Glutamatergic neuron (in vitro differentiated cells): ENCODE data around the gene DYNLL2. TPM values are rescaled to one million over a fixed set of nuclear protein-coding genes. Genes with fewer than 3 reads are reported as not detected.
"Not testable (repeated sequence)": the region's sequence is repeated elsewhere in the genome, so short reads cannot be mapped to it uniquely, and the experiment has no call there.

ENCODE experiments used
- DNase-seq: peaks from one replicate; pipeline ENCODE4 v3.0.0; 2022
- H3K27ac Mint-ChIP-seq: one replicate; pipeline ENCODE4 v1.8.0; 2020; ENCODE audit warnings: mild to moderate bottlenecking, mixed read lengths, inconsistent platforms; ENCODE audit not compliant: unreplicated experiment
- H3K27me3 Mint-ChIP-seq: one replicate; pipeline ENCODE4 v1.8.0; 2020; ENCODE audit warnings: mild to moderate bottlenecking, moderate library complexity, mixed read lengths, inconsistent platforms; ENCODE audit not compliant: unreplicated experiment
- H3K36me3 Mint-ChIP-seq: one replicate; pipeline ENCODE4 v1.8.0; 2020; ENCODE audit warnings: mild to moderate bottlenecking, mixed read lengths, inconsistent platforms; ENCODE audit not compliant: unreplicated experiment
- H3K4me1 Mint-ChIP-seq: one replicate; pipeline ENCODE4 v1.8.0; 2020; ENCODE audit warnings: mild to moderate bottlenecking, low read depth, mixed read lengths, inconsistent platforms; ENCODE audit not compliant: unreplicated experiment
- H3K4me3 Mint-ChIP-seq: one replicate; pipeline ENCODE4 v1.8.0; 2020; ENCODE audit warnings: mild to moderate bottlenecking, mixed read lengths, inconsistent platforms; ENCODE audit not compliant: unreplicated experiment
- H3K9me3 Mint-ChIP-seq: one replicate; pipeline ENCODE4 v1.8.0; 2020; ENCODE audit warnings: mild to moderate bottlenecking, moderate library complexity, mixed read lengths, inconsistent platforms; ENCODE audit not compliant: unreplicated experiment
- total RNA-seq: library from RNA; stranded (reverse); fragmentation: NEBNext Ultra II Directional; extraction: Animal tissue kit (Norgen Biotek cat#: 25700); gene quantifications from one replicate; pipeline ENCODE4 v1.2.1, GENCODE V29; 2021; ENCODE audit not compliant: unreplicated experiment
- TF ChIP-seq, protein P1 (sequence below): fragments of 200-600 bp; sonication (generic); IDR thresholded peaks from one replicate; pipeline ENCODE4 v1.5.0; 2021; ENCODE audit not compliant: partially characterized antibody, unreplicated experiment

DYNLL2 gene
- total RNA-seq, 1 donor from 2014 or later: 80.4 TPM

DNA sequence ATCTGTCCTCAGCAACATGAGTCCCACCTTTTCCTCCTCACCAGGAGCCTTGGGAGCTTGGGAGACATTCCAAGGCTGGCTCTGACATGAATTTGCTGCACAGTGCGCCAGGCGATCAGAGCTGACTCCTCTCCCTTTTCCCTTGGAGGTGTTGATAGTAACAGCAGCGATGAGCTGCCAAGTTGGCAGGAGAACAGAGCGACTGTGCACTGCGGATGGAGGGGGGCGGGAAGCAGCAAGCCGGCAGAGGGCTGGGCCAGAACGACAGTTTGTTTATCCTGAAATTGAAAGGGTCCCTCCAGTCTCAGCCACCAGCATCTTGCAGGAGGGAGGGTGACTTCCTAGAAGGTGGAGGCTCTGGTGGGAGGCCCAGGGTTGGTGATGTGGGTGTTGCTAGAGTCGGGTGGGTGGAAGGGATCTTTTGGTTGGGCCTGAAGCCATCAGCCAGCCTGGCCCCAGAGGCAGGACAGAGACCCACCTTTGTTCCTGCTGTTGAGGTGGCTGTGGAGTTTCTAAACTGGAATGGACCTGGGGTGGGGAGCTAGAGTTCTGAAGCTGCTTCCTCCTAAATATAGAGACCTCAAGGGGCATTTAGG lies 22.5 kb upstream of the DYNLL2 start:
- Mint-ChIP-seq H3K4me1 (peaks cover 3% of the 10 kb centered on the region), H3K36me3 (no peaks in the 10 kb centered on the region), H3K27me3 (peaks cover 5% of the 10 kb centered on the region), H3K27ac (no peak overlapping the region), H3K9me3 (no peaks in the 10 kb centered on the region), H3K4me3 (no peak overlapping the region)
- TF ChIP-seq, protein P1, sequence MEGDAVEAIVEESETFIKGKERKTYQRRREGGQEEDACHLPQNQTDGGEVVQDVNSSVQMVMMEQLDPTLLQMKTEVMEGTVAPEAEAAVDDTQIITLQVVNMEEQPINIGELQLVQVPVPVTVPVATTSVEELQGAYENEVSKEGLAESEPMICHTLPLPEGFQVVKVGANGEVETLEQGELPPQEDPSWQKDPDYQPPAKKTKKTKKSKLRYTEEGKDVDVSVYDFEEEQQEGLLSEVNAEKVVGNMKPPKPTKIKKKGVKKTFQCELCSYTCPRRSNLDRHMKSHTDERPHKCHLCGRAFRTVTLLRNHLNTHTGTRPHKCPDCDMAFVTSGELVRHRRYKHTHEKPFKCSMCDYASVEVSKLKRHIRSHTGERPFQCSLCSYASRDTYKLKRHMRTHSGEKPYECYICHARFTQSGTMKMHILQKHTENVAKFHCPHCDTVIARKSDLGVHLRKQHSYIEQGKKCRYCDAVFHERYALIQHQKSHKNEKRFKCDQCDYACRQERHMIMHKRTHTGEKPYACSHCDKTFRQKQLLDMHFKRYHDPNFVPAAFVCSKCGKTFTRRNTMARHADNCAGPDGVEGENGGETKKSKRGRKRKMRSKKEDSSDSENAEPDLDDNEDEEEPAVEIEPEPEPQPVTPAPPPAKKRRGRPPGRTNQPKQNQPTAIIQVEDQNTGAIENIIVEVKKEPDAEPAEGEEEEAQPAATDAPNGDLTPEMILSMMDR: no peak
- no peak for DNase-seq

DNA sequence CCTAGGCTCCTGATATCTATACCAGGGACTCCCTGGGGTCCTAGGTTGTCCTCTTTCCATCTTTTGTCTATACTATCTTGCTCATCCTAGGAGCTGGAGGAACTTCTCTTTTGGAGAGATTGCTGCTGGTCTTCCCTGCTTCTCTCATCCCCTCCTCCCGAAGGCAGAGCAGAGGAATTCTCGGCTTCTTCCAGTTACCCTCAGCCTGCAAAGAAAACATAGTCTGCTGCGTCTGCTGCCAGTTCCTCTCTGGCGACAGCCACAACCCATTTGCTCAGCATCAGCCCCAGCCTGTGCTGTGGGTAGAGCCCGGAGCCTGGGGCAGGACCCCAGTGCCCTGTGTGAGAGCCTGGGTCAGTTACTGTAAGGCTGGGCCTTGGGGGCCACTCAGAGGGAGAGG lies 21.5 kb upstream of the DYNLL2 start:
- Mint-ChIP-seq H3K36me3 (no peaks in the 10 kb centered on the region), H3K27ac (no peak overlapping the region), H3K27me3 (peaks cover 6% of the 10 kb centered on the region), H3K4me1 (peaks cover 3% of the 10 kb centered on the region), H3K4me3 (no peak overlapping the region), H3K9me3 (no peaks in the 10 kb centered on the region)
- no peak for DNase-seq
- TF ChIP-seq, protein P1: no peak

DNA sequence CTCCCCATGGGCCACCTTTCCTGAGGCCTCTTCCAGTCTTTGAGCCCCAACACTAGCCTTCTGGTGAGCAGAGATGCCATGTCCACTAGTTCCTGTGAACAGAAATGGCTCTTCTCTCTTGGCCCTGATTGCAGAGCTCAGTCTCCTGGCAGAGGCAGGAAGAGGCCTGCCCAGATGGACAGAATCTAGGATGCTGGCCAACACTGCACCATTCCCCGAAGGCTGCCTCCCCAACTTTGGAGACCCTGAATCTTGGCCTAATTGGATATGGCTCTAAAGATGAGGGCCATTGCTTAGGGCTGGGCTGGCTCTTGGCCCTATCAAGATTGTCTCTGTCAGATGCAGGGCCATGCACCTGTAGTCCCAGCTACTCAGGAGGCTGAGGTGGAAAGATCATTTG lies 18.0 kb upstream of the DYNLL2 start:
- TF ChIP-seq, protein P1: no peak
- Mint-ChIP-seq H3K36me3 (no peaks in the 10 kb centered on the region), H3K27ac (no peak overlapping the region), H3K4me3 (no peak overlapping the region), H3K27me3 (peaks cover 9% of the 10 kb centered on the region), H3K9me3 (no peaks in the 10 kb centered on the region), H3K4me1 (peaks cover under 1% of the 10 kb centered on the region)
- no peak for DNase-seq

DNA sequence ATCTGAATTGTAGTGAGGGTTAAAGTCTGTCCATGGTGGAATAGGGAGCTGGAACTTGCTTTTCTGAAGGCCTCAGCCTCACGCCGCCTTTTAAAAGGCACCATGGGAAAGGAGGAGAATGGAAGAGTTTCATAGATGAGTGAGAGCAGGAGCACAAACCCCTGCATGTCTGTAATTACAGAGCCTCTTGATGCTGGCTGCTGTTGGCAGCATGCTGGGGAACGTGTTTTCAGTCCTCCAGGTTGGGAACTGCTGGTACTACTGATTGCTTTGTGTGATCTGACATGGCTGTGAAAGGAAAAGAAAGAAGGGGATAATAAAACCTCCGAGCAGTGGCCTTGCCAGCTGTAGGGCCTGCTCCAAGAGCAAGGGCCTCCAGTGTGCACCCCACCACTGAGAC lies 16.8 kb upstream of the DYNLL2 start:
- peaks cover 8% of the 10 kb centered on the region for H3K27me3 Mint-ChIP-seq
- peaks cover 4% of the 10 kb centered on the region for H3K36me3 Mint-ChIP-seq
- H3K27ac Mint-ChIP-seq: no peak overlapping the region
- TF ChIP-seq, protein P1: no peak
- peaks cover 4% of the 10 kb centered on the region for H3K9me3 Mint-ChIP-seq
- H3K4me1 Mint-ChIP-seq: no peaks in the 10 kb centered on the region
- DNase-seq: no peak
- H3K4me3 Mint-ChIP-seq: no peak overlapping the region

DNA sequence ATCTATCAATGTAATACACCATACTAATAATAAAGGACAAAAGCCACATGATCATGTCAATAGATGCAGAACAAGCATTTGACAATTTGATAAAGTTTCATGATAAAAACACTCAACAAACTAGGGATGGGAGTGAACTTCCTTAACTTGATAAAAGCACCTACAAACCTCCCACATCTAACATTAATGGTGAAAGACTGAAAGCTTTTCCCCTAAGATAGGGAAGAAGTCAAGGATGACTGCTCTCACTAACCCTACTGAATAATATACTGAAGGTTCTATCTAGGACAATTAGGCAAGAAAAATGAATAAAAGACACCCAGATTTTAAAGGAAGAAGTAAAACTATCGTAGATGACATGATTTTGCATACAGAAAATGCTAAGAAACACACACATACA lies 10.4 kb upstream of the DYNLL2 start:
- H3K27me3 Mint-ChIP-seq: peaks cover 3% of the 10 kb centered on the region
- peaks cover 4% of the 10 kb centered on the region for H3K36me3 Mint-ChIP-seq
- H3K4me3 Mint-ChIP-seq: no peak overlapping the region
- TF ChIP-seq, protein P1: no peak
- peaks cover 6% of the 10 kb centered on the region for H3K9me3 Mint-ChIP-seq
- peak overlapping the region; percentile 50 for H3K27ac Mint-ChIP-seq
- no peak for DNase-seq
- peaks cover 3% of the 10 kb centered on the region for H3K4me1 Mint-ChIP-seq

DNA sequence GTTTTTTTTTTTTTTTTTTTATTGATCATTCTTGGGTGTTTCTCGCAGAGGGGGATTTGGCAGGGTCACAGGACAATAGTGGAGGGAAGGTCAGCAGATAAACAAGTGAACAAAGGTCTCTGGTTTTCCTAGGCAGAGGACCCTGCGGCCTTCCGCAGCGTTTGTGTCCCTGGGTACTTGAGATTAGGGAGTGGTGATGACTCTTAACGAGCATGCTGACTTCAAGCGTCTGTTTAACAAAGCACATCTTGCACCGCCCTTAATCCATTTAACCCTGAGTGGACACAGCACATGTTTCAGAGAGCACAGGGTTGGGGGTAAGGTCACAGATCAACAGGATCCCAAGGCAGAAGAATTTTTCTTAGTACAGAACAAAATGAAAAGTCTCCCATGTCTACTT lies 10.0 kb upstream of the DYNLL2 start:
- not testable (repeated sequence) for H3K4me1 Mint-ChIP-seq, H3K27me3 Mint-ChIP-seq, H3K36me3 Mint-ChIP-seq, H3K4me3 Mint-ChIP-seq, DNase-seq, H3K9me3 Mint-ChIP-seq
- peak overlapping the region; percentile 50 for H3K27ac Mint-ChIP-seq

DNA sequence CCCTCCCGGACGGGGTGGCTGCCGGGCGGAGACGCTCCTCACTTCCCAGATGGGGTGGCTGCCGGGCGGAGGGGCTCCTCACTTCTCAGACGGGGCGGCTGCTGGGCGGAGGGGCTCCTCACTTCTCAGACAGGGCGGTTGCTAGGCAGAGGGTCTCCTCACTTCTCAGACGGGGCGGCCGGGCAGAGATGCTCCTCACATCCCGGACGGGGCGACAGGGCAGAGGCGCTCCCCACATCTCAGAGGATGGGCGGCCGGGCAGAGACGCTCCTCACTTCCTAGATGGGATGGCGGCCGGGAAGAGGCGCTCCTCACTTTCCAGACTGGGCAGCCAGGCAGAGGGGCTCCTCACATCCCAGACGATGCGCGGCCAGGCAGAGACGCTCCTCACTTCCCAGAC lies 8.8 kb upstream of the DYNLL2 start:
- H3K27ac Mint-ChIP-seq, H3K36me3 Mint-ChIP-seq, DNase-seq, H3K9me3 Mint-ChIP-seq, H3K4me3 Mint-ChIP-seq, H3K4me1 Mint-ChIP-seq, H3K27me3 Mint-ChIP-seq: not testable (repeated sequence)
